HG03175 (cell line): ENCODE data around the gene ZNF543.

Experiments
- ATAC-seq: cut with Tn5 transposase; IDR thresholded peaks from one replicate; pipeline ENCODE4 v1.9.1; 2021; ENCODE audit warnings: mild to moderate bottlenecking, moderate library complexity; ENCODE audit not compliant: unreplicated experiment

The ZNF543 gene

GRCh38 chr19:57377498-57378146 lies 57.4 kb downstream of the ZNF543 start:
- ATAC-seq: no peak
